Measurements from ENCODE around the gene VSNL1. TPM values are rescaled to one million over a fixed set of nuclear protein-coding genes. Genes with fewer than 3 reads are reported as not detected.

The VSNL1 gene
- total RNA-seq, 1 donor from 2014 or later, result 0.83 TPM

GRCh38 chr2:17667898-17668297, 127.4 kb downstream of the VSNL1 start:
- Mint-ChIP-seq H3K4me3 (no peak overlapping the region), H3K9me3 (no peaks in the 10 kb centered on the region)

GRCh38 chr2:17672583-17673317, 132.3 kb downstream of the VSNL1 start:
- no peak for TF ChIP-seq CTCF (IDR thresholded peaks at IDR 0.05; ENCODE audit: unreplicated experiment)
- H3K4me1 Mint-ChIP-seq, result no peaks in the 10 kb centered on the region
- no peak overlapping the region for H3K4me3 Mint-ChIP-seq
- peaks cover 29% of the 10 kb centered on the region for H3K36me3 Mint-ChIP-seq
- no peak for DNase-seq (ENCODE audit: low spot score in 2 of 2, unreplicated experiment in 2 of 2)
- H3K27me3 Mint-ChIP-seq (ENCODE audit: low read depth), result no peaks in the 10 kb centered on the region
- peaks cover 4% of the 10 kb centered on the region for H3K9me3 Mint-ChIP-seq
- no peak overlapping the region for H3K27ac Mint-ChIP-seq

More at GRCh38 chr2:17667898-17668297, 127.4 kb downstream of the VSNL1 start:
- Mint-ChIP-seq H3K36me3 (peaks cover 19% of the 10 kb centered on the region), H3K27me3 (ENCODE audit: low read depth) (no peaks in the 10 kb centered on the region), H3K27ac (no peak overlapping the region), H3K4me1 (no peaks in the 10 kb centered on the region)
- no peak for DNase-seq (ENCODE audit: low spot score in 2 of 2, unreplicated experiment in 2 of 2)
- TF ChIP-seq CTCF (IDR thresholded peaks at IDR 0.05; ENCODE audit: unreplicated experiment), result no peak

GRCh38 chr2:17674817-17675216, 134.3 kb downstream of the VSNL1 start:
- no peak for TF ChIP-seq CTCF (IDR thresholded peaks at IDR 0.05; ENCODE audit: unreplicated experiment)
- Mint-ChIP-seq H3K4me1 (no peaks in the 10 kb centered on the region), H3K4me3 (no peak overlapping the region), H3K27me3 (ENCODE audit: low read depth) (no peaks in the 10 kb centered on the region), H3K36me3 (peaks cover 25% of the 10 kb centered on the region), H3K27ac (no peak overlapping the region), H3K9me3 (peaks cover 4% of the 10 kb centered on the region)
- no peak for DNase-seq (ENCODE audit: low spot score in 2 of 2, unreplicated experiment in 2 of 2)

GRCh38 chr2:17680119-17680518, 139.6 kb downstream of the VSNL1 start:
- no peak for TF ChIP-seq CTCF (IDR thresholded peaks at IDR 0.05; ENCODE audit: unreplicated experiment)
- no peaks in the 10 kb centered on the region for H3K27me3 Mint-ChIP-seq (ENCODE audit: low read depth)
- DNase-seq (ENCODE audit: low spot score in 2 of 2, unreplicated experiment in 2 of 2), result no peak

GRCh38 chr2:17682098-17682857, 141.8 kb downstream of the VSNL1 start:
- DNase-seq (ENCODE audit: low spot score in 2 of 2, unreplicated experiment in 2 of 2), result no peak
- H3K4me3 Mint-ChIP-seq, result no peak overlapping the region
- H3K9me3 Mint-ChIP-seq, result no peaks in the 10 kb centered on the region
- H3K27me3 Mint-ChIP-seq (ENCODE audit: low read depth), result no peaks in the 10 kb centered on the region
- H3K27ac Mint-ChIP-seq, result no peak overlapping the region
- no peak for TF ChIP-seq CTCF (IDR thresholded peaks at IDR 0.05; ENCODE audit: unreplicated experiment)
- peaks cover 22% of the 10 kb centered on the region for H3K36me3 Mint-ChIP-seq
- H3K4me1 Mint-ChIP-seq, result no peaks in the 10 kb centered on the region

More at GRCh38 chr2:17680119-17680518, 139.6 kb downstream of the VSNL1 start:
- H3K4me1 Mint-ChIP-seq, result no peaks in the 10 kb centered on the region
- H3K27ac Mint-ChIP-seq, result no peak overlapping the region
- H3K36me3 Mint-ChIP-seq, result peaks cover 31% of the 10 kb centered on the region
- H3K4me3 Mint-ChIP-seq, result no peak overlapping the region
- H3K9me3 Mint-ChIP-seq, result peaks cover under 1% of the 10 kb centered on the region
